ENCODE results near the gene MYF5.
A peak's percentile ranks its signal among the peaks of the same experiment; 100 is the strongest.

DNA sequence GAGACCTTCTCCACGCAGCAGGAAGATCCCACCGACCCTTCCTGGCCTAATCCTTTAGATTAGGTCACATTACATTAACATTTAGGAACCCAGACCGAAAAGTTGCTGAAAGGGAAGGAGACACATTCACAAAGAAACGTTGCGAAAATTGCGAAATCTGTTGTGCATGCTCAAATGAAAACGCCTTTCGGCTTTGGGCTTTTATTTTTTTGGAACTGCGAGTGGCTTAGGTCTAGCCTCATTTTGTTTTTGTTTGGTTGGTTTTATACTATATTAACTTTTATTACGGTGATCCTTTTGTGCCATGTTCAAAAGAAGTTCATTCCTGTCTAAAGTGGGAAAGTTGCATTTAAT, 7.8 kb upstream of the MYF5 start:
- TF ChIP-seq, protein P1, sequence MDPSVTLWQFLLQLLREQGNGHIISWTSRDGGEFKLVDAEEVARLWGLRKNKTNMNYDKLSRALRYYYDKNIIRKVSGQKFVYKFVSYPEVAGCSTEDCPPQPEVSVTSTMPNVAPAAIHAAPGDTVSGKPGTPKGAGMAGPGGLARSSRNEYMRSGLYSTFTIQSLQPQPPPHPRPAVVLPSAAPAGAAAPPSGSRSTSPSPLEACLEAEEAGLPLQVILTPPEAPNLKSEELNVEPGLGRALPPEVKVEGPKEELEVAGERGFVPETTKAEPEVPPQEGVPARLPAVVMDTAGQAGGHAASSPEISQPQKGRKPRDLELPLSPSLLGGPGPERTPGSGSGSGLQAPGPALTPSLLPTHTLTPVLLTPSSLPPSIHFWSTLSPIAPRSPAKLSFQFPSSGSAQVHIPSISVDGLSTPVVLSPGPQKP (IDR thresholded peaks at IDR 0.05; ENCODE audit: borderline replicate concordance, low read depth, low read length): no peak
- TF ChIP-seq, protein P2, sequence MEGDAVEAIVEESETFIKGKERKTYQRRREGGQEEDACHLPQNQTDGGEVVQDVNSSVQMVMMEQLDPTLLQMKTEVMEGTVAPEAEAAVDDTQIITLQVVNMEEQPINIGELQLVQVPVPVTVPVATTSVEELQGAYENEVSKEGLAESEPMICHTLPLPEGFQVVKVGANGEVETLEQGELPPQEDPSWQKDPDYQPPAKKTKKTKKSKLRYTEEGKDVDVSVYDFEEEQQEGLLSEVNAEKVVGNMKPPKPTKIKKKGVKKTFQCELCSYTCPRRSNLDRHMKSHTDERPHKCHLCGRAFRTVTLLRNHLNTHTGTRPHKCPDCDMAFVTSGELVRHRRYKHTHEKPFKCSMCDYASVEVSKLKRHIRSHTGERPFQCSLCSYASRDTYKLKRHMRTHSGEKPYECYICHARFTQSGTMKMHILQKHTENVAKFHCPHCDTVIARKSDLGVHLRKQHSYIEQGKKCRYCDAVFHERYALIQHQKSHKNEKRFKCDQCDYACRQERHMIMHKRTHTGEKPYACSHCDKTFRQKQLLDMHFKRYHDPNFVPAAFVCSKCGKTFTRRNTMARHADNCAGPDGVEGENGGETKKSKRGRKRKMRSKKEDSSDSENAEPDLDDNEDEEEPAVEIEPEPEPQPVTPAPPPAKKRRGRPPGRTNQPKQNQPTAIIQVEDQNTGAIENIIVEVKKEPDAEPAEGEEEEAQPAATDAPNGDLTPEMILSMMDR (conservative IDR thresholded peaks at IDR 0.05; ENCODE audit: low read depth, low read length): no peak
- no peak for TF ChIP-seq POLR2A (IDR thresholded peaks at IDR 0.05; ENCODE audit: low read depth, low read length)
- no peak for TF ChIP-seq RAD21 (IDR thresholded peaks at IDR 0.05; ENCODE audit: low read length)
- no peak for TF ChIP-seq BHLHE40 (IDR thresholded peaks at IDR 0.05; ENCODE audit: low read depth, low read length)
- no peak for TF ChIP-seq MAFK (IDR thresholded peaks at IDR 0.05; ENCODE audit: low read depth, low read length)
- TF ChIP-seq CEBPB (IDR thresholded peaks at IDR 0.05; ENCODE audit: low read depth, low read length): peak; percentile 86
